Measurements from ENCODE around the gene MACROD2.

GRCh38 chr20:16051968-16052367 is 2056.7 kb downstream of the MACROD2 start:
- TF ChIP-seq TAF1 (IDR thresholded peaks at IDR 0.05; ENCODE audit: low read depth, low read length) (no peak), POLR2AphosphoS5 (IDR thresholded peaks at IDR 0.05; ENCODE audit: low read depth, low read length) (no peak), POLR2A (IDR thresholded peaks at IDR 0.05; ENCODE audit: low read depth, low read length) (no peak), POU2F2 (IDR thresholded peaks at IDR 0.05; ENCODE audit: low read depth, low read length) (no peak), PAX5 (IDR thresholded peaks at IDR 0.05; ENCODE audit: insufficient read depth, low read length, severe bottlenecking) (no peak), SPI1 (IDR thresholded peaks at IDR 0.05; ENCODE audit: low read depth, low read length) (no peak)
